GM19467 (cell line): Measurements from ENCODE around the gene COL4A1.

Experiments
- ATAC-seq: cut with Tn5 transposase; IDR thresholded peaks from one replicate; pipeline ENCODE4 v1.9.1; 2021; ENCODE audit warnings: mild to moderate bottlenecking, moderate library complexity; ENCODE audit not compliant: unreplicated experiment

The COL4A1 gene

GRCh38 chr13:110294622-110295021 lies 12.3 kb downstream of the COL4A1 start:
- ATAC-seq, result no peak

GRCh38 chr13:110294146-110294545 lies 12.8 kb downstream of the COL4A1 start:
- ATAC-seq, result no peak

- no peak for ATAC-seq
Measured at GRCh38 chr13:110293649-110294048, 13.3 kb downstream of the COL4A1 start.

- ATAC-seq, result no peak
Measured at GRCh38 chr13:110293037-110293436, 13.9 kb downstream of the COL4A1 start.

GRCh38 chr13:110291286-110291685 lies 15.7 kb downstream of the COL4A1 start:
- ATAC-seq, result no peak

GRCh38 chr13:110290826-110291225 lies 16.1 kb downstream of the COL4A1 start:
- no peak for ATAC-seq

GRCh38 chr13:110290153-110290552 lies 16.8 kb downstream of the COL4A1 start:
- no peak for ATAC-seq

- ATAC-seq, result no peak
Measured at GRCh38 chr13:110289661-110290060, 17.3 kb downstream of the COL4A1 start.

GRCh38 chr13:110289174-110289573 lies 17.8 kb downstream of the COL4A1 start:
- ATAC-seq, result no peak

- ATAC-seq, result no peak
Measured at GRCh38 chr13:110286833-110287819, 19.8 kb downstream of the COL4A1 start.

GRCh38 chr13:110285991-110286832 lies 20.7 kb downstream of the COL4A1 start:
- ATAC-seq, result no peak

- ATAC-seq, result no peak
Measured at GRCh38 chr13:110284779-110285484, 22.0 kb downstream of the COL4A1 start.

GRCh38 chr13:110283736-110284517 lies 23.0 kb downstream of the COL4A1 start:
- ATAC-seq, result no peak

GRCh38 chr13:110282316-110282841 lies 24.6 kb downstream of the COL4A1 start:
- ATAC-seq, result no peak

- no peak for ATAC-seq
Measured at GRCh38 chr13:110281736-110282135, 25.2 kb downstream of the COL4A1 start.

- ATAC-seq, result no peak
Measured at GRCh38 chr13:110280985-110281688, 25.8 kb downstream of the COL4A1 start.

- no peak for ATAC-seq
Measured at GRCh38 chr13:110280231-110280813, 26.6 kb downstream of the COL4A1 start.

GRCh38 chr13:110279684-110280083 lies 27.3 kb downstream of the COL4A1 start:
- ATAC-seq, result no peak

- ATAC-seq, result no peak
Measured at GRCh38 chr13:110278859-110279258, 28.1 kb downstream of the COL4A1 start.
